ENCODE results near the gene PTPDC1. TPM values are rescaled to one million over a fixed set of nuclear protein-coding genes. Genes with fewer than 3 reads are reported as not detected.

Gene PTPDC1
- total RNA-seq, 1 donor from 2014 or later: 15.9 TPM

DNA sequence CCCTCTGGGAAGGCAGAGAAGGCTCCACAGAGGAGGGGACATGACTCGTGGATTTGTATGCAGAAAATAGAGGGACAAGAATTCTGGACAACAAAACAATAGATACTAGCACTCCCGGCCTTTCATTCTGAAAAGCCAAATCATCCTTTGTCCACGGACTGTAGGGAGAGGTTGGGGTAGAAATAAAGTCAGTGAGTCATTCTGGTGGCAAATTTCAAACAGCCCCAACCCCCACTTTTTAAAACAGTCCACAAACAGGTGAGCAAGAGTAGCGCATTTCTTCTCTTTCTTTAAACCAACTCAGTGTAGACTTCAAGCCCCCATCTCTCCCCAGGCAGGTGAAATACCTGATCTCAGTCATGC, 56.1 kb downstream of the PTPDC1 start:
- H3K27ac ChIP-seq: no peak overlapping the region

DNA sequence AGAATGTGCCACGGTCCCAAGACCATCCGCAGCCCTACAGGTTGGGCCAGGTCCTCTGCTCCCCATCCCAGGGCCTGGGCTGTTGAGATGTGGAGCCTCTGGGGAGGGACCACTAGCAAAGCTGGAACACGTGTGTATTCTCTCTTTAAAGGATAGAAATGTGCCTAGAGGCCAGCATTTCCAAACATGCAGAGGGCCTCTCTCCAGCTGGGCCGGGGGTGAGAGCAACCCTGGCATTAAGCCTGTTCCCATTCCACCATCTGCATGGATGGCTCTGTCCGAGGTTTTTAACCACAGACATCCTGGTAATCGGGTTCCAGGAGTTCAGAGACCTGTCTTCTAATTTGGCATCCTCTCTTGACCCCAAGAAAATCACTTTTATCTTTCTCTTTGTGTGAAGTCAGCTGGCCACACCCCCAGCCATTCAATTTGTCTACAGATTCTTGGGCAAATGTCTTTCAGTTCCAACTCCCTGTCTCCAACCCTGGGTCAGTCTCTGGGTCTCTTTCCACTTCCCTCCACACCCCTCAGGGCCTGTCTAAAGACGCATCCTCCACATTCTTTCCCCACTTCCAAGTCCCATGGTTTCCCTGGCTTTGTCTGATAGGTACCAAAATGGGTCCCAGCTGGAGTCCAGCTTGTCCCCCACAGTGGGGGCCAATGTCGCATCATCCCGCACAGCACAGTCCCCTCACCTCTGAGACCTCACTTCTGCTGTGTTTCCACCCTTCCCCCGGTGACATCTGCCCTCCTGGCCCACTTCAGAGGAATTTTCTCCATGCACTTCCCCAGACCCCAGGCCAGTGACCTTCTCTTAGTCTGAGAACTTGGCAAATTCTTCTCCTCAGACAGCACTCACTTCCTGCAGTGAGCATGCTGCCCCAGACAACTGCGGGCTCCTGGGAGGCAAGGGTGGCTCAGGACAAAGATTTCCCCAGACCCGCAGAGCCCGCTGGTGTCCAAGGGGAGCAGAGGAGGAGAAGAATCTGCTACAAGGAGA, 56.8 kb downstream of the PTPDC1 start:
- H3K4me3 Mint-ChIP-seq: no peak overlapping the region
- H2AFZ ChIP-seq (replicated peaks): no peak overlapping the region

More for the DNA sequence above, 56.1 kb downstream of the PTPDC1 start:
- Histone ChIP-seq H3F3A (ENCODE audit: low read depth) (no peaks in the 10 kb centered on the region), H2AFZ (replicated peaks) (no peak overlapping the region), H3K36me3 (no peaks in the 10 kb centered on the region), H3K79me2 (ENCODE audit: low read depth) (no peaks in the 10 kb centered on the region), H3K27me3 (no peaks in the 10 kb centered on the region), H3K4me3 (no peak overlapping the region), H4K20me1 (ENCODE audit: low read depth) (no peaks in the 10 kb centered on the region), H3K9me3 (ENCODE audit: low read depth) (no peaks in the 10 kb centered on the region), H3K4me2 (no peak overlapping the region), H3K4me1 (no peaks in the 10 kb centered on the region), H3K9ac (no peak overlapping the region)
- TF ChIP-seq, protein P1, sequence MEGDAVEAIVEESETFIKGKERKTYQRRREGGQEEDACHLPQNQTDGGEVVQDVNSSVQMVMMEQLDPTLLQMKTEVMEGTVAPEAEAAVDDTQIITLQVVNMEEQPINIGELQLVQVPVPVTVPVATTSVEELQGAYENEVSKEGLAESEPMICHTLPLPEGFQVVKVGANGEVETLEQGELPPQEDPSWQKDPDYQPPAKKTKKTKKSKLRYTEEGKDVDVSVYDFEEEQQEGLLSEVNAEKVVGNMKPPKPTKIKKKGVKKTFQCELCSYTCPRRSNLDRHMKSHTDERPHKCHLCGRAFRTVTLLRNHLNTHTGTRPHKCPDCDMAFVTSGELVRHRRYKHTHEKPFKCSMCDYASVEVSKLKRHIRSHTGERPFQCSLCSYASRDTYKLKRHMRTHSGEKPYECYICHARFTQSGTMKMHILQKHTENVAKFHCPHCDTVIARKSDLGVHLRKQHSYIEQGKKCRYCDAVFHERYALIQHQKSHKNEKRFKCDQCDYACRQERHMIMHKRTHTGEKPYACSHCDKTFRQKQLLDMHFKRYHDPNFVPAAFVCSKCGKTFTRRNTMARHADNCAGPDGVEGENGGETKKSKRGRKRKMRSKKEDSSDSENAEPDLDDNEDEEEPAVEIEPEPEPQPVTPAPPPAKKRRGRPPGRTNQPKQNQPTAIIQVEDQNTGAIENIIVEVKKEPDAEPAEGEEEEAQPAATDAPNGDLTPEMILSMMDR (IDR thresholded peaks at IDR 0.05): no peak
- TF ChIP-seq EZH2phosphoT487 (IDR thresholded peaks at IDR 0.05) (no peak), EZH2 (IDR thresholded peaks at IDR 0.05) (no peak)
- H3K27me3 Mint-ChIP-seq (ENCODE audit: insufficient read depth, low read depth): no peaks in the 10 kb centered on the region
- H3K9me3 Mint-ChIP-seq: no peaks in the 10 kb centered on the region
- H3K4me1 Mint-ChIP-seq: peaks cover 21% of the 10 kb centered on the region
- no peak overlapping the region for H3K4me3 Mint-ChIP-seq
- H3K27ac Mint-ChIP-seq: peak overlapping the region; percentile 88
- DNase-seq (ENCODE audit: low spot score): no peak
- no peaks in the 10 kb centered on the region for H3K36me3 Mint-ChIP-seq

DNA sequence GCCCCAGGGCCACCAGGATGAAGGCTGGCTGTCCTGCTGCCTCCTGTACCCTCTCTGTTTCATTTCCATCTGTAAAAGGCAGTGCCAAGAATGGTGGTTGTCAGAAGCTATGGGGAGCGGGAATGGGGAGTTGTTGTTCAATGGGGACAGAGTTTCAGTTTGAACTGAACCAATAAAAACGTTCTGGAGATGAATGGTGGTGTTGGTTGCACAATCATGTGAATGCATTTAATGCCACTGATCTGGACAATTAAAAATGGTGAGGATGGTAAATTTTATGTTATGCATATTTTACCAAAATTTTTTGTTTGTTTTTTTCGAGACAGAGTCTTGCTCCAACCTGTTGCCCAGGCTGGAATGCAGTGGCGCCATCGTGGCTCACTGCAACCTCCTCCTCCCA, 58.1 kb downstream of the PTPDC1 start:
- peaks cover 5% of the 10 kb centered on the region for H3K27me3 Mint-ChIP-seq (ENCODE audit: insufficient read depth, low read depth)
- Histone ChIP-seq H3K4me3 (no peak overlapping the region), H3K36me3 (no peaks in the 10 kb centered on the region)

More for the DNA sequence above, 56.8 kb downstream of the PTPDC1 start:
- no peaks in the 10 kb centered on the region for H3K9me3 ChIP-seq (ENCODE audit: low read depth)
- H3F3A ChIP-seq (ENCODE audit: low read depth): no peaks in the 10 kb centered on the region
- H3K9ac ChIP-seq: no peak overlapping the region
- Mint-ChIP-seq H3K27me3 (ENCODE audit: insufficient read depth, low read depth) (peaks cover 4% of the 10 kb centered on the region), H3K4me1 (peaks cover 21% of the 10 kb centered on the region), H3K36me3 (no peaks in the 10 kb centered on the region), H3K27ac (peak overlapping the region; percentile 88), H3K9me3 (no peaks in the 10 kb centered on the region)
- H3K4me3 ChIP-seq: no peak overlapping the region
- H4K20me1 ChIP-seq (ENCODE audit: low read depth): no peaks in the 10 kb centered on the region
- no peaks in the 10 kb centered on the region for H3K27me3 ChIP-seq
- no peaks in the 10 kb centered on the region for H3K79me2 ChIP-seq (ENCODE audit: low read depth)
- no peaks in the 10 kb centered on the region for H3K36me3 ChIP-seq
- H3K4me1 ChIP-seq: no peaks in the 10 kb centered on the region
- TF ChIP-seq EZH2 (IDR thresholded peaks at IDR 0.05): no peak
- H3K4me2 ChIP-seq: no peak overlapping the region
- H3K27ac ChIP-seq: no peak overlapping the region
- DNase-seq (ENCODE audit: low spot score): no peak

More for the DNA sequence above, 58.1 kb downstream of the PTPDC1 start:
- Histone ChIP-seq H4K20me1 (ENCODE audit: low read depth) (no peaks in the 10 kb centered on the region), H3F3A (ENCODE audit: low read depth) (no peaks in the 10 kb centered on the region), H3K79me2 (ENCODE audit: low read depth) (no peaks in the 10 kb centered on the region), H2AFZ (replicated peaks) (no peak overlapping the region), H3K4me1 (no peaks in the 10 kb centered on the region), H3K9ac (no peak overlapping the region), H3K27ac (no peak overlapping the region), H3K4me2 (no peak overlapping the region), H3K27me3 (no peaks in the 10 kb centered on the region), H3K9me3 (ENCODE audit: low read depth) (no peaks in the 10 kb centered on the region)
- peaks cover 21% of the 10 kb centered on the region for H3K4me1 Mint-ChIP-seq
- no peak for DNase-seq (ENCODE audit: low spot score)
- TF ChIP-seq EZH2 (IDR thresholded peaks at IDR 0.05): no peak
- no peak for TF ChIP-seq EZH2phosphoT487 (IDR thresholded peaks at IDR 0.05)
- TF ChIP-seq, protein P1 (IDR thresholded peaks at IDR 0.05): no peak
- H3K27ac Mint-ChIP-seq: no peak overlapping the region
- no peaks in the 10 kb centered on the region for H3K36me3 Mint-ChIP-seq
- no peak overlapping the region for H3K4me3 Mint-ChIP-seq
- H3K9me3 Mint-ChIP-seq: no peaks in the 10 kb centered on the region
